CD14-positive monocyte (primary cell): ENCODE data around the gene SERPINA9. TPM values are rescaled to one million over a fixed set of nuclear protein-coding genes. Genes with fewer than 3 reads are reported as not detected.

Experiments used
- DNase-seq, 3 donors: peaks; one replicate each; pipeline ENCODE4 v3.0.0-alpha.2; 2011 to 2022
- H2AFZ ChIP-seq: 2 replicates; pipeline ENCODE4 v1.6.0; 2012; ENCODE audit warnings: mild to moderate bottlenecking, low read depth, low read length, inconsistent platforms; ENCODE audit not compliant: insufficient read depth, poor library complexity, severe bottlenecking
- H3K27ac ChIP-seq, 2 donors: 1 replicate in 1 of 2; 2 replicates in 1 of 2; pipeline ENCODE4 v1.5.1; 2012 to 2013; ENCODE audit warnings: low read length in 2 of 2, control low read depth in 1 of 2, inconsistent platforms in 1 of 2, low read depth in 1 of 2, mild to moderate bottlenecking in 1 of 2
- H3K27me3 ChIP-seq, 2 donors: one replicate each; pipeline versions ENCODE4 v1.6.0 to v1.6.1; 2011 to 2013; ENCODE audit warnings: low read length in 2 of 2; ENCODE audit not compliant: control insufficient read depth in 2 of 2, insufficient read depth in 2 of 2
- H3K36me3 ChIP-seq, 2 donors: replicated peaks in 1 of 2; 1 replicate in 1 of 2; 2 replicates in 1 of 2; pipeline versions ENCODE4 v1.5.1 to v1.6.1; 2012 to 2013; ENCODE audit warnings: low read length in 2 of 2, control low read depth in 1 of 2, inconsistent platforms in 1 of 2, mild to moderate bottlenecking in 1 of 2; ENCODE audit not compliant: insufficient read depth in 2 of 2, control insufficient read depth in 1 of 2
- H3K4me1 ChIP-seq, 2 donors: 1 replicate in 1 of 2; 2 replicates in 1 of 2; pipeline versions ENCODE4 v1.5.1 to v1.6.1; 2012 to 2013; ENCODE audit warnings: low read length in 2 of 2, control low read depth in 1 of 2, inconsistent platforms in 1 of 2, mild to moderate bottlenecking in 1 of 2, moderate library complexity in 1 of 2; ENCODE audit not compliant: insufficient read depth in 2 of 2, control insufficient read depth in 1 of 2
- H3K4me2 ChIP-seq: replicated peaks from 2 replicates; pipeline ENCODE3; 2012; ENCODE audit warnings: low read length, moderate library complexity, mild to moderate bottlenecking; ENCODE audit not compliant: poor library complexity, severe bottlenecking; ENCODE audit errors: extremely low read depth
- H3K4me3 ChIP-seq, 3 experiments: fragments of 200-600 bp in 1 of 3; sonication (generic) in 1 of 3; replicated peaks in 1 of 3; 1 replicate in 2 of 3; 2 replicates in 1 of 3; pipeline ENCODE4 v1.5.1; 2011 to 2013; ENCODE audit warnings: low read length in 3 of 3, mild to moderate bottlenecking in 3 of 3, control low read depth in 2 of 3, low read depth in 2 of 3, inconsistent platforms in 1 of 3, moderate library complexity in 1 of 3
- H3K79me2 ChIP-seq: 2 replicates; pipeline ENCODE4 v1.6.0; 2012; ENCODE audit warnings: mild to moderate bottlenecking, control low read depth, inconsistent platforms, low read length, moderate library complexity; ENCODE audit not compliant: insufficient read depth
- H3K9ac ChIP-seq: 2 replicates; pipeline ENCODE4 v1.6.0; 2017; ENCODE audit warnings: low read length, mild to moderate bottlenecking; ENCODE audit not compliant: insufficient read depth, poor library complexity, severe bottlenecking
- H3K9me3 ChIP-seq, 2 donors: replicated peaks in 1 of 2; 1 replicate in 1 of 2; 2 replicates in 1 of 2; pipeline versions ENCODE4 v1.5.1 to v1.6.1; 2012 to 2013; ENCODE audit warnings: low read length in 2 of 2, control low read depth in 1 of 2; ENCODE audit not compliant: control insufficient read depth in 1 of 2, insufficient read depth in 1 of 2
- H4K20me1 ChIP-seq: 2 replicates; pipeline ENCODE4 v1.6.0; 2012; ENCODE audit warnings: mild to moderate bottlenecking, low read length, control low read depth, moderate library complexity; ENCODE audit not compliant: insufficient read depth
- H3K27ac Mint-ChIP-seq, 7 donors: one replicate each; pipeline ENCODE4 v1.8.0; 2020; ENCODE audit warnings: mild to moderate bottlenecking in 7 of 7, mixed read lengths in 7 of 7, moderate library complexity in 6 of 7, inconsistent platforms in 2 of 7
- H3K27me3 Mint-ChIP-seq, 3 donors: one replicate each; pipeline ENCODE4 v1.8.0; 2021 to 2022; ENCODE audit warnings: low read depth in 3 of 3, mild to moderate bottlenecking in 3 of 3, mixed read lengths in 3 of 3, moderate library complexity in 3 of 3, inconsistent platforms in 1 of 3
- H3K36me3 Mint-ChIP-seq, 2 donors: one replicate each; pipeline ENCODE4 v1.8.0; 2020; ENCODE audit warnings: mixed read lengths in 2 of 2, inconsistent platforms in 1 of 2, mild to moderate bottlenecking in 1 of 2
- H3K4me1 Mint-ChIP-seq: one replicate; pipeline ENCODE4 v1.8.0; 2020; ENCODE audit warnings: mild to moderate bottlenecking, mixed read lengths
- H3K4me3 Mint-ChIP-seq, 2 donors: one replicate each; pipeline ENCODE4 v1.8.0; 2020; ENCODE audit warnings: mild to moderate bottlenecking in 2 of 2, mixed read lengths in 2 of 2, moderate library complexity in 1 of 2
- H3K9me3 Mint-ChIP-seq, 7 donors: one replicate each; pipeline ENCODE4 v1.8.0; 2020 to 2022; ENCODE audit warnings: mixed read lengths in 7 of 7, mild to moderate bottlenecking in 6 of 7, moderate library complexity in 6 of 7, inconsistent platforms in 2 of 7
- CTCF ChIP-seq: fragments of 200-600 bp; IDR thresholded peaks from one replicate; pipeline ENCODE4 v1.8.0; 2022; ENCODE audit warnings: antibody characterized with exemption, mild to moderate bottlenecking
- WGBS: methylation state at CpG from one replicate; pipeline ENCODE4 v1.1.5; 2013; ENCODE audit warnings: missing lambda C conversion rate; ENCODE audit not compliant: insufficient coverage; 5-methylcytosine and 5-hydroxymethylcytosine counted together
- intact Hi-C, 2 donors: fragments of 100-400 bp; cut with micrococcal nuclease; formaldehyde crosslinking; loops; one replicate each; pipeline versions ENCODE4 v1.15.0 to v1.15.1; 2023
- polyA plus RNA-seq, 3 donors: library from polyadenylated mRNA; depleted of rRNA in 1 of 3; unstranded in 2 of 3; stranded (reverse) in 1 of 3; fragments of 300-500 nt in 2 of 3; fragments of >200 nt in 1 of 3; fragmentation: Illumina TruSeq in 2 of 3; gene quantifications; 1 replicate in 2 of 3; 2 replicates in 1 of 3; pipeline ENCODE4 v1.2.3, GENCODE V29; 2012 to 2021

The SERPINA9 gene
- polyA plus RNA-seq, 3 donors, result not detected

GRCh38 chr14:94471045-94471444, 5.0 kb downstream of the SERPINA9 start:
- H3K4me1 ChIP-seq, result peaks cover 3 to 7% of the 10 kb centered on the region in 2 donors
- Mint-ChIP-seq H3K4me1 (peaks cover 5% of the 10 kb centered on the region), H3K4me3 (no peak overlapping the region), H3K27me3 (peaks cover 3 to 8% (median 8%) of the 10 kb centered on the region in 3 donors), H3K36me3 (no peaks in the 10 kb centered on the region), H3K9me3 (peaks cover 2 to 13% (median 3%) of the 10 kb centered on the region in 7 donors), H3K27ac (no peak overlapping the region)
- no peak overlapping the region for H3K27ac ChIP-seq
- H3K36me3 ChIP-seq, result no peaks in the 10 kb centered on the region
- WGBS, result no CpG with 5 or more reads among the region's 2 CpGs
- H3K79me2 ChIP-seq, result no peaks in the 10 kb centered on the region
- no peaks in the 10 kb centered on the region for H4K20me1 ChIP-seq
- H3K9me3 ChIP-seq, result no peaks in the 10 kb centered on the region
- no peak for DNase-seq
- no peak overlapping the region for H2AFZ ChIP-seq
- H3K4me3 ChIP-seq, result no peak overlapping the region
- no peak overlapping the region for H3K9ac ChIP-seq
- H3K4me2 ChIP-seq, result no peak overlapping the region
- no peak for TF ChIP-seq CTCF
- H3K27me3 ChIP-seq, result no peaks in the 10 kb centered on the region
- intact Hi-C loops, result no loop called here

DNA sequence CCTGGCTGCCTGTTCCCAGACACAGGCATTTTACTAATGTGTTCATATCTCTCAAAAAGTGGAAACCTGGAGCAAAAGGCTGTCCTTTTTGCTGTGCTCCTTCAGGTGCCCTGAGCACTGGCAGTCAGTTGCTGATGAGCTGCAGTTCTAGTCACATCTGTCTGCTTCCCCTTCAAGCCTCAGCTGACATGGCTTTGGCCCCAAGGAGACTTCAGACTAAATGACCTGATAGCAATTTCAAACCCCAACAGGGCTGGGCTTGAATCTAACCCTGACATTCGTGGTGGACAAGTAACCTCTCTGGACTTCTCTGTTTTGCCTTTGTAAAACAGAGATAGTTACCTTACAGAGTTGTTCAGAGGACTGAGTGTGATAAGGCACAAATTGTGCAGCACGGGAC, 5.7 kb downstream of the SERPINA9 start:
- Histone ChIP-seq H3K9ac (no peak overlapping the region), H2AFZ (no peak overlapping the region), H3K27me3 (no peaks in the 10 kb centered on the region), H3K79me2 (no peaks in the 10 kb centered on the region), H3K4me2 (no peak overlapping the region), H3K27ac (no peak overlapping the region), H3K4me3 (no peak overlapping the region), H3K36me3 (no peaks in the 10 kb centered on the region), H3K9me3 (peaks cover under 1 to 3% of the 10 kb centered on the region in 2 donors), H3K4me1 (peaks cover 3 to 7% of the 10 kb centered on the region in 2 donors), H4K20me1 (no peaks in the 10 kb centered on the region)
- H3K4me3 Mint-ChIP-seq, result no peak overlapping the region
- intact Hi-C loops, result no loop called here
- no peaks in the 10 kb centered on the region for H3K36me3 Mint-ChIP-seq
- WGBS, result 71% methylated on average over 1 of the region's 2 CpGs
- no peak for DNase-seq
- H3K27ac Mint-ChIP-seq, result no peak overlapping the region
- TF ChIP-seq CTCF, result no peak
- H3K4me1 Mint-ChIP-seq, result peaks cover 5% of the 10 kb centered on the region
- H3K27me3 Mint-ChIP-seq, result peaks cover 5 to 9% (median 8%) of the 10 kb centered on the region in 3 donors
- H3K9me3 Mint-ChIP-seq, result peaks cover 3 to 19% (median 8%) of the 10 kb centered on the region in 7 donors
